H9 (cell line): Measurements from ENCODE around the gene RASSF5. TPM values are rescaled to one million over a fixed set of nuclear protein-coding genes. Genes with fewer than 3 reads are reported as not detected.

ENCODE experiments used
- DNase-seq: peaks from one replicate; pipeline ENCODE4 v3.0.0-alpha.2; 2017
- H2AFZ ChIP-seq: one replicate; pipeline ENCODE4 v1.6.1; 2013; ENCODE audit warnings: mild to moderate bottlenecking, low read length, control low read depth, moderate library complexity
- H2AK5ac ChIP-seq: 2 replicates; pipeline ENCODE4 v1.6.1; 2013; ENCODE audit warnings: low read length, control low read depth, mixed read lengths; ENCODE audit not compliant: insufficient read length
- H2BK120ac ChIP-seq: one replicate; pipeline ENCODE4 v1.6.1; 2013; ENCODE audit warnings: low read depth, mild to moderate bottlenecking, low read length, control low read depth, inconsistent platforms; ENCODE audit not compliant: poor library complexity, severe bottlenecking
- H2BK12ac ChIP-seq: 2 replicates; pipeline ENCODE4 v1.6.1; 2013; ENCODE audit warnings: low read length, control low read depth, mixed read lengths, low read depth; ENCODE audit not compliant: insufficient read length
- H2BK15ac ChIP-seq: 2 replicates; pipeline ENCODE4 v1.6.1; 2013; ENCODE audit warnings: low read depth, low read length, control low read depth
- H2BK20ac ChIP-seq: one replicate; pipeline ENCODE4 v1.6.1; 2013; ENCODE audit warnings: low read depth, mild to moderate bottlenecking, low read length, control low read depth, inconsistent platforms; ENCODE audit not compliant: poor library complexity, severe bottlenecking
- H2BK5ac ChIP-seq: 2 replicates; pipeline ENCODE4 v1.6.1; 2013; ENCODE audit warnings: low read length, control low read depth, mixed read lengths; ENCODE audit not compliant: insufficient read length
- H3K14ac ChIP-seq: 2 replicates; pipeline ENCODE4 v1.6.1; 2013; ENCODE audit warnings: low read length, control low read depth; ENCODE audit not compliant: insufficient read depth
- H3K18ac ChIP-seq: 2 replicates; pipeline ENCODE4 v1.6.1; 2013; ENCODE audit warnings: low read depth, mild to moderate bottlenecking, mixed read lengths, low read length, control low read depth; ENCODE audit not compliant: insufficient read length
- H3K23ac ChIP-seq: 2 replicates; pipeline ENCODE4 v1.6.1; 2013; ENCODE audit warnings: low read length, control low read depth, mixed read lengths, low read depth; ENCODE audit not compliant: insufficient read length
- H3K23me2 ChIP-seq: 2 replicates; pipeline ENCODE4 v1.6.1; 2013; ENCODE audit warnings: low read depth, mild to moderate bottlenecking, mixed read lengths, low read length, control low read depth; ENCODE audit not compliant: insufficient read length, poor library complexity, severe bottlenecking
- H3K27ac ChIP-seq: 2 replicates; pipeline ENCODE4 v1.5.1; 2013; ENCODE audit warnings: low read length, control low read depth, mixed read lengths, low read depth; ENCODE audit not compliant: insufficient read length
- H3K27me3 ChIP-seq: 2 replicates; pipeline ENCODE4 v1.6.1; 2013; ENCODE audit warnings: low read length, control low read depth, inconsistent platforms; ENCODE audit not compliant: insufficient read depth
- H3K4ac ChIP-seq: 2 replicates; pipeline ENCODE4 v1.6.1; 2013; ENCODE audit warnings: low read depth, mild to moderate bottlenecking, control low read depth, inconsistent platforms, low read length, moderate library complexity
- H3K4me1 ChIP-seq: 2 replicates; pipeline ENCODE4 v1.6.1; 2013; ENCODE audit warnings: low read length, control low read depth, inconsistent platforms; ENCODE audit not compliant: insufficient read depth
- H3K4me2 ChIP-seq: 2 replicates; pipeline ENCODE4 v1.6.1; 2013; ENCODE audit warnings: low read length, control low read depth, mixed read lengths; ENCODE audit not compliant: insufficient read length, insufficient read depth
- H3K56ac ChIP-seq: 2 replicates; pipeline ENCODE4 v1.6.1; 2013; ENCODE audit warnings: low read depth, mild to moderate bottlenecking, mixed read lengths, low read length, control low read depth; ENCODE audit not compliant: insufficient read length
- H3K79me1 ChIP-seq: 2 replicates; pipeline ENCODE4 v1.6.1; 2013; ENCODE audit warnings: low read depth, mild to moderate bottlenecking, moderate library complexity, low read length, control low read depth, inconsistent platforms; ENCODE audit not compliant: insufficient read depth, poor library complexity, severe bottlenecking
- H3K79me2 ChIP-seq: 2 replicates; pipeline ENCODE4 v1.6.1; 2013; ENCODE audit warnings: low read length, control low read depth, inconsistent platforms; ENCODE audit not compliant: insufficient read depth
- H3K9ac ChIP-seq: 2 replicates; pipeline ENCODE4 v1.6.1; 2013; ENCODE audit warnings: low read length, control low read depth, mixed read lengths; ENCODE audit not compliant: insufficient read length; ENCODE audit errors: extremely low read depth
- H3K9me3 ChIP-seq: one replicate; pipeline ENCODE4 v1.6.1; 2013; ENCODE audit warnings: low read depth, low read length, inconsistent platforms; ENCODE audit not compliant: control insufficient read depth
- H3T11ph ChIP-seq: one replicate; pipeline ENCODE4 v1.6.1; 2013; ENCODE audit warnings: mild to moderate bottlenecking, low read length, control low read depth, inconsistent platforms
- H4K20me1 ChIP-seq: one replicate; pipeline ENCODE4 v1.6.1; 2013; ENCODE audit not compliant: control insufficient read depth, insufficient read length, insufficient read depth
- H4K5ac ChIP-seq: 2 replicates; pipeline ENCODE4 v1.6.1; 2013; ENCODE audit warnings: low read depth, mild to moderate bottlenecking, mixed read lengths, low read length, control low read depth; ENCODE audit not compliant: insufficient read length
- H4K8ac ChIP-seq: replicated peaks from 2 replicates; pipeline ENCODE4 v1.6.1; 2013; ENCODE audit warnings: low read length, control low read depth, mixed read lengths, low read depth; ENCODE audit not compliant: insufficient read length
- H4K91ac ChIP-seq: 2 replicates; pipeline ENCODE4 v1.6.1; 2013; ENCODE audit warnings: low read depth, mild to moderate bottlenecking, moderate library complexity, mixed read lengths, low read length, control low read depth; ENCODE audit not compliant: insufficient read length
- H3K27ac Mint-ChIP-seq, 3 experiments: 2 replicates in 2 of 3; 3 replicates in 1 of 3; pipeline ENCODE4 v1.8.0; 2020 to 2021; ENCODE audit warnings: mixed read lengths in 3 of 3, mild to moderate bottlenecking in 1 of 3, moderate library complexity in 1 of 3
- H3K27me3 Mint-ChIP-seq: 2 replicates; pipeline ENCODE4 v1.8.0; 2021; ENCODE audit warnings: low read depth, mild to moderate bottlenecking, moderate library complexity, mixed read lengths
- H3K36me3 Mint-ChIP-seq, 3 experiments: 2 replicates in 2 of 3; 3 replicates in 1 of 3; pipeline ENCODE4 v1.8.0; 2020 to 2021; ENCODE audit warnings: low read depth in 3 of 3, mixed read lengths in 3 of 3; ENCODE audit not compliant: insufficient read depth in 1 of 3
- H3K4me1 Mint-ChIP-seq, 2 experiments: 2 replicates each; pipeline ENCODE4 v1.8.0; 2020; ENCODE audit warnings: mixed read lengths in 2 of 2
- H3K4me3 Mint-ChIP-seq, 2 experiments: 2 replicates in 1 of 2; 3 replicates in 1 of 2; pipeline ENCODE4 v1.8.0; 2020 to 2021; ENCODE audit warnings: mild to moderate bottlenecking in 2 of 2, mixed read lengths in 2 of 2, moderate library complexity in 1 of 2
- H3K9me3 Mint-ChIP-seq, 2 experiments: 2 replicates in 1 of 2; 3 replicates in 1 of 2; pipeline ENCODE4 v1.8.0; 2020; ENCODE audit warnings: mild to moderate bottlenecking in 2 of 2, mixed read lengths in 2 of 2, moderate library complexity in 1 of 2
- CTCF ChIP-seq: fragments of 200-600 bp; sonication (generic); conservative IDR thresholded peaks from 3 replicates; pipeline ENCODE4 v1.8.0; 2021; ENCODE audit warnings: antibody characterized with exemption, mild to moderate bottlenecking
- WGBS: extraction: QIAGEN DNeasy Blood & Tissue Kit; methylation state at CpG from one replicate; pipeline ENCODE4 v1.1.7; 2013; ENCODE audit warnings: missing lambda C conversion rate, low lambda C conversion rate, mixed read lengths; ENCODE audit not compliant: insufficient read length; ENCODE audit errors: extremely low coverage; 5-methylcytosine and 5-hydroxymethylcytosine counted together
- total RNA-seq: library from RNA; stranded (reverse); gene quantifications from 2 replicates; pipeline ENCODE4 v1.2.1, GENCODE V29; 2021

Gene RASSF5
- total RNA-seq, 1 experiment from 2014 or later: 0.50 TPM

DNA sequence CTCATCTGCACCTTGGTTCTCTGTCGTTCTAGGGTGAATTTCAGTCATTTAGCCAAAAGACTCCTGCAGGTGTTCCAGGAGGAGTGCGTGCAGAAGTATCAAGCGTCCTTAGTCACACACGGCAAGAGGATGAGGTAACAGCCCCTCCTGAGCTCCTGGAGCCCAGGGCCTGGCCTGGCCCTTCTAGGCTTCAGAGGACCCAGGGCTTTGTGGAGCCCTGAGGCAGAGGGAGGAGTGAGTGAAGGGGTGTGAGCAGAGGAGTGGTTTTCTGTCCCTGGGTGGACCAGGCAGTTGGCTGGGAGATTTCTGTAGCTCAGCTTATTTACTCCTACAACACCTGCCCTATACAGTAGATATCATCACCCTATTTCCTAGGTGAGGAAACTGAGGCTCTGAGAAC is 15.7 kb upstream of the RASSF5 start:
- no peaks in the 10 kb centered on the region for H3K9me3 Mint-ChIP-seq

More for the DNA sequence above, 15.7 kb upstream of the RASSF5 start:
- Histone ChIP-seq H2BK12ac (no peak overlapping the region), H4K91ac (no peak overlapping the region), H3K23me2 (no peaks in the 10 kb centered on the region), H3K4ac (no peak overlapping the region), H3T11ph (no peak overlapping the region), H2AFZ (no peak overlapping the region), H3K4me2 (no peak overlapping the region), H3K18ac (no peak overlapping the region), H3K9ac (no peak overlapping the region), H3K14ac (no peak overlapping the region), H2AK5ac (no peak overlapping the region), H3K79me2 (no peaks in the 10 kb centered on the region), H4K5ac (no peak overlapping the region), H2BK20ac (no peak overlapping the region), H4K8ac (no peak overlapping the region), H3K9me3 (no peaks in the 10 kb centered on the region), H3K56ac (no peak overlapping the region), H2BK15ac (no peak overlapping the region), H3K4me1 (no peaks in the 10 kb centered on the region), H3K27me3 (no peaks in the 10 kb centered on the region), H3K23ac (no peak overlapping the region), H3K79me1 (no peaks in the 10 kb centered on the region), H2BK5ac (no peak overlapping the region), H4K20me1 (no peaks in the 10 kb centered on the region), H2BK120ac (no peak overlapping the region), H3K27ac (no peak overlapping the region)
- no peak overlapping the region; a peak in 1 of 5 replicates for H3K4me3 Mint-ChIP-seq
- H3K36me3 Mint-ChIP-seq: peaks cover 0 to 2% (median 0%) of the 10 kb centered on the region in 3 experiments; a peak in 1 of 7 replicates
- no peak for DNase-seq
- H3K4me1 Mint-ChIP-seq: peaks cover 0 to 4% of the 10 kb centered on the region in 2 experiments; a peak in 2 of 4 replicates
- no peaks in the 10 kb centered on the region for H3K27me3 Mint-ChIP-seq
- no peak for TF ChIP-seq CTCF
- peak overlapping the region in 1 of 3 experiments; percentile 85; a peak in 2 of 7 replicates for H3K27ac Mint-ChIP-seq
- no CpG with 5 or more reads among the region's 4 CpGs for WGBS
